ENCODE measurements around the gene CYB5R3. TPM values are rescaled to one million over a fixed set of nuclear protein-coding genes. Genes with fewer than 3 reads are reported as not detected.
"Not testable (repeated sequence)": the region's sequence is repeated elsewhere in the genome, so short reads cannot be mapped to it uniquely, and the experiment has no call there.

Gene CYB5R3
- total and polyA plus RNA-seq, 2 donors (not counting 3 experiments of a cell fraction or from before 2014, with no cell fraction given): 217 to 263 TPM

DNA sequence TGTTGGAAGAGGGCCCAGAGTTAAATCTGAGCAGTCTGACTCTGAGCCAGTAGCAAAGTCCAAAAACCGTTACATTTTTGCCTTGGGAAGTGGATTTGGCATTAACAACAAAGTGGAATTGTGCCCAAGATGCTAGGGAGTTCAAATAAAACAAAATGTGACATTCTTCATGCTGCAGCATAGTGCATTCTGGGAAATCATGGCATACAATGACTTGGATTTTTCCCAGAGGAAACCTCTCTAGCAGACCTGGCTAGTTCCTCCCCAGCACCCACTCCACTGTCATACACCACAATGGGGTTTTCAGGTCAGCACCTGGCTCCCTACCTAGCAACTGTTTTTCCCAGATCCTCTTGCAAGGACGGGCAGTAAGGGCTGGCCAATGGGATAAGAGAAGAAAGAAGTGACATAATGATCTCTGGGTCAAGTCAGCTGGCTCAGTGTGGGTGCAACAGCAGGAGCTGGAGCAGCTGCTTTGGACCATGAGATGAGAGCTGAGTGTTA, 24.8 kb upstream of the CYB5R3 start:
- FAIRE-seq: no peak
- intact Hi-C loops (cut with micrococcal nuclease): no loop called here
- ChIA-PET CTCF (no interaction called here), POLR2A (no interaction called here)
- Histone ChIP-seq H3K4me3 (replicated peaks in 1 of 3; ENCODE audit: insufficient read depth in 1 of 3, low read depth in 1 of 3, low read length in 3 of 3) (no peak overlapping the region), H3K27me3 (ENCODE audit: control insufficient read depth in 2 of 2, insufficient read depth in 2 of 2, low read length in 2 of 2) (no peaks in the 10 kb centered on the region), H4K20me1 (replicated peaks; ENCODE audit: control insufficient read depth, extremely low read depth, insufficient read depth, low read length) (no peaks in the 10 kb centered on the region), H3K27ac (ENCODE audit: insufficient read depth, low read depth, low read length) (no peak overlapping the region), H3K9ac (replicated peaks; ENCODE audit: extremely low read depth, insufficient read depth, low read length) (no peak overlapping the region), H3K79me2 (ENCODE audit: control insufficient read depth, insufficient read depth, low read length) (no peaks in the 10 kb centered on the region), H2AFZ (ENCODE audit: low read depth, low read length) (no peak overlapping the region), H3K4me1 (ENCODE audit: control insufficient read depth, extremely low read depth, insufficient read depth, low read length) (peaks cover 27% of the 10 kb centered on the region), H3K9me1 (replicated peaks; ENCODE audit: control insufficient read depth, extremely low read depth, insufficient read depth, low read length) (no peaks in the 10 kb centered on the region), H3K36me3 (ENCODE audit: control insufficient read depth in 2 of 2, extremely low read depth in 1 of 2, insufficient read depth in 2 of 2, low read length in 2 of 2) (no peaks in the 10 kb centered on the region), H3K9me3 (replicated peaks; ENCODE audit: control insufficient read depth, insufficient read depth, low read length) (no peaks in the 10 kb centered on the region), H3K4me2 (ENCODE audit: insufficient read depth, low read length) (no peak overlapping the region)
- no TSS peak for BruUV-seq (replicated peaks)
- peak; percentile 47 for DNase-seq (ENCODE audit: low read depth, low spot score)
- dilution Hi-C loops (cut with MboI; ENCODE audit: extremely low pct_ligation_motif_present, low sequenced_read_pairs): no loop called here
- TF ChIP-seq, protein P1, sequence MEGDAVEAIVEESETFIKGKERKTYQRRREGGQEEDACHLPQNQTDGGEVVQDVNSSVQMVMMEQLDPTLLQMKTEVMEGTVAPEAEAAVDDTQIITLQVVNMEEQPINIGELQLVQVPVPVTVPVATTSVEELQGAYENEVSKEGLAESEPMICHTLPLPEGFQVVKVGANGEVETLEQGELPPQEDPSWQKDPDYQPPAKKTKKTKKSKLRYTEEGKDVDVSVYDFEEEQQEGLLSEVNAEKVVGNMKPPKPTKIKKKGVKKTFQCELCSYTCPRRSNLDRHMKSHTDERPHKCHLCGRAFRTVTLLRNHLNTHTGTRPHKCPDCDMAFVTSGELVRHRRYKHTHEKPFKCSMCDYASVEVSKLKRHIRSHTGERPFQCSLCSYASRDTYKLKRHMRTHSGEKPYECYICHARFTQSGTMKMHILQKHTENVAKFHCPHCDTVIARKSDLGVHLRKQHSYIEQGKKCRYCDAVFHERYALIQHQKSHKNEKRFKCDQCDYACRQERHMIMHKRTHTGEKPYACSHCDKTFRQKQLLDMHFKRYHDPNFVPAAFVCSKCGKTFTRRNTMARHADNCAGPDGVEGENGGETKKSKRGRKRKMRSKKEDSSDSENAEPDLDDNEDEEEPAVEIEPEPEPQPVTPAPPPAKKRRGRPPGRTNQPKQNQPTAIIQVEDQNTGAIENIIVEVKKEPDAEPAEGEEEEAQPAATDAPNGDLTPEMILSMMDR (IDR thresholded peaks at IDR 0.05; ENCODE audit: extremely low read depth in 1 of 2, insufficient read depth in 1 of 2, low read depth in 1 of 2, low read length in 2 of 2): no peak
- no peak for TF ChIP-seq GATA2 (IDR thresholded peaks at IDR 0.05; ENCODE audit: insufficient read depth, insufficient read length, low read depth, low read length)
- TF ChIP-seq EZH2 (IDR thresholded peaks at IDR 0.05; ENCODE audit: borderline replicate concordance, low read depth, low read length, severe bottlenecking): no peak
- TF ChIP-seq POLR2AphosphoS5 (IDR thresholded peaks at IDR 0.05; ENCODE audit: insufficient read depth, low read depth, low read length): no peak
- TF ChIP-seq POLR2A (IDR thresholded peaks at IDR 0.05; ENCODE audit: low read depth, low read length): no peak
- TF ChIP-seq FOS (IDR thresholded peaks at IDR 0.05; ENCODE audit: borderline replicate concordance, insufficient read depth, low read length): no peak

DNA sequence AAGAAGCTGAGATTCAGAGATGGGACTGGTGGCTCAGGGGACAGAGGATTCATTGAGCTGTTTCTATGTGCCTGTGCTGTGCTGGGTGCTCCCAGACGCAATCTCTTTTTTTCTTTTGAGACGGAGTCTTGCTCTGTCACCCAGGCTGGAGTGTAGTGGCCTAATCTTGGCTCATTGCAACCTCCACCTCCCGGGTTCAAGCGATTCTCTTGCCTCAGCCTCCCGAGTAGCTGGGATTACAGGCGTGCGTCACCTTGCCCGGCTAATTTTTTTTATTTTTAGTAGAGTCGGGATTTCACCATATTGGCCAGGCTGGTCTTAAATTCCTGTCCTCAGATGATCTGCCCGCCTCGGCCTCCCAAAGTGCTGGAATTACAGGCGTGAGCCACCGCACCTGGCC, 23.9 kb upstream of the CYB5R3 start:
- DNase-seq (ENCODE audit: low read depth, low spot score); H3K36me3 ChIP-seq (ENCODE audit: control insufficient read depth in 2 of 2, extremely low read depth in 1 of 2, insufficient read depth in 2 of 2, low read length in 2 of 2); H3K9me1 ChIP-seq (replicated peaks; ENCODE audit: control insufficient read depth, extremely low read depth, insufficient read depth, low read length); H3K9ac ChIP-seq (replicated peaks; ENCODE audit: extremely low read depth, insufficient read depth, low read length); H3K9me3 ChIP-seq (replicated peaks; ENCODE audit: control insufficient read depth, insufficient read depth, low read length); H2AFZ ChIP-seq (ENCODE audit: low read depth, low read length); H3K4me3 ChIP-seq (replicated peaks in 1 of 3; ENCODE audit: insufficient read depth in 1 of 3, low read depth in 1 of 3, low read length in 3 of 3); H3K27ac ChIP-seq (ENCODE audit: insufficient read depth, low read depth, low read length); intact Hi-C loops (cut with micrococcal nuclease); H3K79me2 ChIP-seq (ENCODE audit: control insufficient read depth, insufficient read depth, low read length); H3K4me2 ChIP-seq (ENCODE audit: insufficient read depth, low read length); H3K27me3 ChIP-seq (ENCODE audit: control insufficient read depth in 2 of 2, insufficient read depth in 2 of 2, low read length in 2 of 2); H4K20me1 ChIP-seq (replicated peaks; ENCODE audit: control insufficient read depth, extremely low read depth, insufficient read depth, low read length); POLR2A ChIA-PET; dilution Hi-C loops (cut with MboI; ENCODE audit: extremely low pct_ligation_motif_present, low sequenced_read_pairs); FAIRE-seq; BruUV-seq (replicated peaks): not testable (repeated sequence)
- CTCF ChIA-PET: interaction anchor here (1.3 kb wide), 1 partner anchor 10 kb away, joined by 5 read pairs; no protein-coding TSS in a partner anchor
- peaks cover 27% of the 10 kb centered on the region for H3K4me1 ChIP-seq (ENCODE audit: control insufficient read depth, extremely low read depth, insufficient read depth, low read length)

All from endothelial cell of umbilical vein (primary cell).